Central memory CD8-positive, alpha-beta T cell (primary cell): ENCODE data around the gene TIGD2.
"Not testable (repeated sequence)": the region's sequence is repeated elsewhere in the genome, so short reads cannot be mapped to it uniquely, and the experiment has no call there.

ENCODE experiments used
- ATAC-seq: fragments of 150-1000 bp; cut with Tn5 transposase; replicated peaks from 2 replicates; pipeline ENCODE4 v1.10.0; 2022; ENCODE audit warnings: mild to moderate bottlenecking, moderate FRiP score, moderate number of reproducible peaks; ENCODE audit not compliant: poor library complexity, severe bottlenecking; ENCODE audit errors: extremely low read depth
- DNase-seq, 2 donors: peaks; one replicate each; pipeline ENCODE4 v3.0.0; 2021; ENCODE audit warnings: low spot score in 2 of 2
- H3K27ac Mint-ChIP-seq: one replicate; pipeline ENCODE4 v1.8.0; 2022; ENCODE audit warnings: low read depth, mild to moderate bottlenecking, moderate library complexity, mixed read lengths
- H3K27me3 Mint-ChIP-seq: one replicate; pipeline ENCODE4 v1.8.0; 2022; ENCODE audit warnings: mixed read lengths
- H3K36me3 Mint-ChIP-seq: one replicate; pipeline ENCODE4 v1.8.0; 2022; ENCODE audit warnings: mild to moderate bottlenecking, moderate library complexity, mixed read lengths; ENCODE audit not compliant: insufficient read depth
- H3K4me1 Mint-ChIP-seq: one replicate; pipeline ENCODE4 v1.8.0; 2022; ENCODE audit warnings: mixed read lengths
- H3K4me3 Mint-ChIP-seq: one replicate; pipeline ENCODE4 v1.8.0; 2022; ENCODE audit warnings: mild to moderate bottlenecking, moderate library complexity, mixed read lengths
- H3K9me3 Mint-ChIP-seq: one replicate; pipeline ENCODE4 v1.8.0; 2022; ENCODE audit warnings: mixed read lengths

TIGD2 gene

DNA sequence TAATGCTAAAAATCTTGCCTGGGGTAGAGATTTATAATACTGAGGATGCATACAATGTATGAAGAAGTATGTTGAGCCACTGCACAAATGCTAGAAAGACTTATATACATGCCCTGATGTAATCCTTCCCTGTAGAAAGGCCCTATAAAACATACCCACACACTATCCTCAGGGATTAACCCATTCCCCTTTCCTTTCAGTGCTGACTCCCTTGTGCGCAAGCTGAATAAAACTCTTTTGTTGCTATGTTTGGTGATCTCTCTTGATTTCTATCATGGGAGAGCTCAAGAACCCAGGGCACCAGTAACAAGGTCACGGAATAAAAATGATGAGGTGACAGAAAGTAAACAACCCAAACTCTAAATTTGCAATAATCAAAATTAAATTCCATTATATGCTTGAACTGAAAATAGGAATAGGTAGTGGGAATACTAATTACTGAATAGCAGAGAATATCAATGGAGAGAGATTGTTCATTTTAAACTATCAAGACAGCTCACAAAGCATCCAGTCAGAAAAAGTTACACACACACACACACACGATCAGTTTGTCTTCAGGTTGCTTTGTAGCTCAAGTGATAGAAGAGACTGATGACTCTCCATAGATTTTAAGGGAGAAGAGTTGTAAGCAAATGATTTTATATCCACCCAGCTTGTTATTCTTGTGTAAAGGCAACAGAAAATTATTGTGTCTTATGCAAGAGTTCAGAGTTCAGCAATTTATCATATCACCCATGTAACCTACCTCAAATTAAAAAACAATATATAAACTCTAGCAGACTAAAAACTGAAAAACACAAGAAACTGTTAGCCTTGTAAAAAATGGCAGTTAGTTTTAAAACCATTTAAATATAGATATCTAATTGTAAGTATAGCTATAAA is 14.8 kb downstream of the TIGD2 start:
- H3K9me3 Mint-ChIP-seq = no peaks in the 10 kb centered on the region
- no peak for DNase-seq
- H3K36me3 Mint-ChIP-seq = no peaks in the 10 kb centered on the region
- H3K4me1 Mint-ChIP-seq = no peaks in the 10 kb centered on the region
- ATAC-seq = no peak
- peaks cover 24% of the 10 kb centered on the region for H3K27me3 Mint-ChIP-seq
- no peak overlapping the region for H3K27ac Mint-ChIP-seq
- no peak overlapping the region for H3K4me3 Mint-ChIP-seq

DNA sequence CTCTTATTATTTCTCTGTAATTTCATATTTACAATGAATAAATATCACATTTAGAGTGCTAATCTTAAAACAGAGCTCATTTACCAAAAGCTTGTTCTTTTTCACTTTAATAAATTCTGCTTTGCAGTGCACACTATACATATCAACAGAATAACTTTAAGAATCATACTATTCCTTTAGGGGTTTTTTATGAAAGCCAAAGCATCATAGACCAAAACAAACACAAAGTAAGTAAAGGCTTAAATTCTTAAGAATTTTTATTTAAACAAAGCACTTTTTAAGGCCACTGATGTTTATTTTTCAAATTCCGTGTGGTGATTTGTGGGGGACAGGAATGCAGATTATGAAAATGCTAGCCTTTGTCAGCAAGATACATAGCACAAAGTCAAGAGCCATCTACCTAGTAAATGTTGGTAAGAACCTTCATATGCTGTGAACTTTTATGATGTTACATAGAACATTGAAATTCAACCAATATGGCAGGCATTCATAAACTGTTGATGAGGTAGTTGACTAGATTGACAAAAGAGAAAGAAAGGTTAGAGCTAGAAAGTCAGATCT is 17.8 kb downstream of the TIGD2 start:
- H3K4me3 Mint-ChIP-seq = no peak overlapping the region
- peaks cover 24% of the 10 kb centered on the region for H3K27me3 Mint-ChIP-seq
- H3K36me3 Mint-ChIP-seq = no peaks in the 10 kb centered on the region
- no peak for DNase-seq
- H3K9me3 Mint-ChIP-seq = no peaks in the 10 kb centered on the region
- no peaks in the 10 kb centered on the region for H3K4me1 Mint-ChIP-seq
- no peak overlapping the region for H3K27ac Mint-ChIP-seq
- ATAC-seq = no peak

- Mint-ChIP-seq H3K4me1 (no peaks in the 10 kb centered on the region), H3K27ac (no peak overlapping the region), H3K4me3 (no peak overlapping the region), H3K36me3 (no peaks in the 10 kb centered on the region), H3K9me3 (no peaks in the 10 kb centered on the region), H3K27me3 (peaks cover under 1% of the 10 kb centered on the region)
- DNase-seq (no peak), ATAC-seq (no peak)
These were observed 23.5 kb downstream of the TIGD2 start for GRCh38 chr4:89134775-89135319.

DNA sequence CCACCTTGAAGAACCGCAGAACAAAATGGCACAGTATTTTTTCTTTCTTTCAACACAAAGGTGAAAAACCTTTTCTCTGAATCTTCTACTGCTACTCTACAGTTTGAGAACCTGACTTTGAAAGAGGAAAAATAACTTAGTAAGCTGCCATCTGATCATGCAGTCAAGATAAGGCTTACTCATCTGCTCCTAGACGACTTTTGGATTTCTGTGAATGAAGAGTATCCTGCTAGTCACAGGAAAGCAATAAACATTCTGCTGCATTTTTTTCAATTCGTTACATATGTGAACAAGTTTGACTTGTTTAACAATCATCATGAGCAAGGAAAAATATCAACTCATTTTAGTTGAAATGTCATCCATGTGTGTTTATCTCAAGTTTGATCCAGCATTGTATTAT is 25.2 kb downstream of the TIGD2 start:
- Mint-ChIP-seq H3K9me3 (no peaks in the 10 kb centered on the region), H3K36me3 (no peaks in the 10 kb centered on the region), H3K4me3 (no peak overlapping the region), H3K4me1 (no peaks in the 10 kb centered on the region), H3K27ac (no peak overlapping the region), H3K27me3 (peaks cover 15% of the 10 kb centered on the region)
- ATAC-seq (no peak), DNase-seq (no peak)

- Mint-ChIP-seq H3K4me3 (no peak overlapping the region), H3K27ac (no peak overlapping the region), H3K4me1 (no peaks in the 10 kb centered on the region), H3K9me3 (no peaks in the 10 kb centered on the region), H3K36me3 (no peaks in the 10 kb centered on the region), H3K27me3 (peaks cover 15% of the 10 kb centered on the region)
- DNase-seq (no peak), ATAC-seq (no peak)
These were observed 25.9 kb downstream of the TIGD2 start for GRCh38 chr4:89137231-89137630.

DNA sequence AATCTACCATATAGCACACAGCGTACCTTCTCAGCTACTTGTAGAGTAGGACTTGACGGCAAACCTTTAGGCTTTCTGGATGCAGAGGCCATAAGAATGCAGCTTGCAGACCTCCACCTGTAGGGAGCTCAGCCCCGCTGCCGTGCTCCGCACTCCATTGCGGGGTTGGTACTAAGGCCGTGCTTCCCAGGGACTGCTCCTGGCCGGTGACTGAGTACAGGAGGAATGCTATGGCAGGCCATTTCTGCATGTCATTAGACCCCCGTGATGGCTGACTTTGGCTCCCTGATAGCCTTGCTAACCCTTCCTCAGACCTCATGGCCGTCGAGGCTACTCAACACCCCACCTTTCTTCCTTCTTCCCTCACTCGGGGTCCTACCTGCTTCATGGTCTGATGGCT is 26.4 kb downstream of the TIGD2 start:
- Mint-ChIP-seq H3K27me3 (peaks cover 15% of the 10 kb centered on the region), H3K36me3 (no peaks in the 10 kb centered on the region), H3K4me3 (no peak overlapping the region), H3K9me3 (no peaks in the 10 kb centered on the region), H3K4me1 (no peaks in the 10 kb centered on the region), H3K27ac (no peak overlapping the region)
- no peak for ATAC-seq
- DNase-seq = no peak

DNA sequence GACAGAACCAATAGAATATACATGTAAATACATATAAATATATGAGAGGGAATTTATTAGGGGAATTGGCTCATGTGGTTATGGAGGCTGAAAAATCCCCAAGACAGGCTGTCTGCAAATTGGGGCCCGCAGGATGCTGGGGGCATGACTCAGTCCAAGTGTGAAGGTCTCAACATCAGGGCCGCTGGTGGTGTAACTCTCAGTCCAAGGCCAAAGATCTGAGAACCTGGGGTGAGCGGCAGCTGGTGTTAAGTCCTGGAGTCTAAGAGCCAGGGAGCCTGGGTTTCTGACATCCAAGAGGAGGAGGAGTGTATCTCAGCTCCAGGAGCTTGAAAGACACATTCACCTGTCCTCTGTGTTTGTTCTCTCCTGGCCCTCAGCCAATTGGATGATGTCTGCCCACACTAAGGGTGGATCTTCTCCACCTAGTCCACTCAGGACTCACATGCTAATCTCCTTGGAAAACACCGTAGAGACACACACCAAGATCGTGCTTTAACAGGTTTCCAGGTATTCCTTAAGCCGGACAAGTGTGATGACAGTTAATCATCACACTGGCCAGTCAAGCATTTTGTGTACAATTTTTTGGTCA is 28.9 kb downstream of the TIGD2 start:
- no peak overlapping the region for H3K4me3 Mint-ChIP-seq
- DNase-seq = no peak
- H3K4me1 Mint-ChIP-seq = no peaks in the 10 kb centered on the region
- peaks cover 15% of the 10 kb centered on the region for H3K27me3 Mint-ChIP-seq
- H3K9me3 Mint-ChIP-seq = no peaks in the 10 kb centered on the region
- no peak overlapping the region for H3K27ac Mint-ChIP-seq
- ATAC-seq = no peak
- H3K36me3 Mint-ChIP-seq = no peaks in the 10 kb centered on the region

GRCh38 chr4:89142691-89143669 is 31.6 kb downstream of the TIGD2 start:
- peaks cover 15% of the 10 kb centered on the region for H3K27me3 Mint-ChIP-seq
- DNase-seq (no peak), ATAC-seq (no peak)
- H3K36me3 Mint-ChIP-seq = no peaks in the 10 kb centered on the region
- no peaks in the 10 kb centered on the region for H3K4me1 Mint-ChIP-seq
- no peak overlapping the region for H3K4me3 Mint-ChIP-seq
- no peak overlapping the region for H3K27ac Mint-ChIP-seq
- H3K9me3 Mint-ChIP-seq = no peaks in the 10 kb centered on the region

DNA sequence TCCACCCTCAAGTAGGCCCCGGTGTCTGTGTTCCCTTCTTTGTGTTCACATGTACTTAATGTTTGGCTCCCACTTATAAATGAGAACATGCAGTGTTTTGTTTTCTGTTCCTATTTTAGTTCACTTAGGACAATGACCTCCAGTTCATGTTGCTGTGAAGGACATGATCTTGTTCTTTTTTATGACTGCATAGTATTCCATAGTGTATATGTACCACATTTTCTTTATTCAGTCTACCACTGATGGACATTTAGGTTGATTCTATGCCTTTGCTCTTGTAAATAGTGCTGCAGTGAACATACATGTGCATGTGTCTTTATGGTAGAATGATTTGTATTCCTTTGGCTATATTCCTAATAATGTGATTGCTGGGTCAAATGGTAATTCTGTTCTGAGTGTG is 33.3 kb downstream of the TIGD2 start:
- peaks cover 24% of the 10 kb centered on the region for H3K27me3 Mint-ChIP-seq

DNA sequence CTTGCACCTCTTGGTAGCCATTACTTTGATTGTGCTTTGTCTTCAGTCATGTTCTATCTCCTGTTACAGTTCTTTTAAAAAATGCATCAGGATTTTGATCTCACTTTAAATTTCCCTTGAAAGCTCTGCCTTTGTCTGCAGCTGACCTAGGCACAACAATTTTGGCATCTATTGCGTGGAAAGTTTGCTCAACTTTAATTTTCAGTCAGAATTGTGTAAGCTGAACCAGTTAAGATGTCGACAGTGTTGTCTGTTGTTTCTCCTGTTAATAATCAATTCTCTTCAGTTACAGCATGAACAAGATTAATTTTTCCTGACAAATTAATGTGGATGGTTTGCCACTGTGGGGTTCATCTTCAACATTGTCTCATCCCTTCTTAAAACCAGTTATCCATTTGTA is 34.9 kb downstream of the TIGD2 start:
- Mint-ChIP-seq H3K36me3 (no peaks in the 10 kb centered on the region), H3K4me1 (no peaks in the 10 kb centered on the region), H3K27me3 (peaks cover 17% of the 10 kb centered on the region), H3K9me3 (no peaks in the 10 kb centered on the region), H3K27ac (no peak overlapping the region), H3K4me3 (no peak overlapping the region)
- DNase-seq = no peak
- no peak for ATAC-seq

More for the DNA sequence above, 33.3 kb downstream of the TIGD2 start:
- DNase-seq, H3K4me3 Mint-ChIP-seq, H3K4me1 Mint-ChIP-seq, ATAC-seq, H3K27ac Mint-ChIP-seq, H3K9me3 Mint-ChIP-seq, H3K36me3 Mint-ChIP-seq: not testable (repeated sequence)

DNA sequence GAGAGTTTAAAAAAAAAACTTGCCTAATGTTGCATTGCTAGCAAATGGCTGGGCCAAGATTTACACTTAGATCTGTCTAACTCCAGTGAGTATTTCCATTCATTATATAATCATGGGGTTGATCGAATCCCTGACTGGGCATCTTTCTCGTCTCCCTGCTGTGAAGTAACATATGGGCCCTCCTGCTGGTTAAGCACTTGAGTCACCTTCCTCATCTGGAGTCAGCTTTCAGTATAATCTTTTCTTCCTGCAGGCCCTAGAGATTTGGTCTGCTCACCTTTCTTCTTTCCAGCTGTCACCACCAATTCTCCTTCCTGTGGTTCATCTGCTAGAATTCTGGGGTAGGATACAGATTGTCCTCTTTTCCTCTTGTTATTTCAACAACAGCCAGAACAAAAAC is 41.6 kb downstream of the TIGD2 start:
- Mint-ChIP-seq H3K4me3 (no peak overlapping the region), H3K9me3 (no peaks in the 10 kb centered on the region), H3K36me3 (no peaks in the 10 kb centered on the region), H3K27ac (no peak overlapping the region), H3K4me1 (no peaks in the 10 kb centered on the region), H3K27me3 (peaks cover 24% of the 10 kb centered on the region)
- DNase-seq = no peak
- no peak for ATAC-seq
